ENCODE data around the gene DNAJB8.

Gene DNAJB8

GRCh38 chr3:128445357-128445756 is 21.3 kb downstream of the DNAJB8 start:
- DNase-seq (ENCODE audit: low spot score), result no peak

DNA sequence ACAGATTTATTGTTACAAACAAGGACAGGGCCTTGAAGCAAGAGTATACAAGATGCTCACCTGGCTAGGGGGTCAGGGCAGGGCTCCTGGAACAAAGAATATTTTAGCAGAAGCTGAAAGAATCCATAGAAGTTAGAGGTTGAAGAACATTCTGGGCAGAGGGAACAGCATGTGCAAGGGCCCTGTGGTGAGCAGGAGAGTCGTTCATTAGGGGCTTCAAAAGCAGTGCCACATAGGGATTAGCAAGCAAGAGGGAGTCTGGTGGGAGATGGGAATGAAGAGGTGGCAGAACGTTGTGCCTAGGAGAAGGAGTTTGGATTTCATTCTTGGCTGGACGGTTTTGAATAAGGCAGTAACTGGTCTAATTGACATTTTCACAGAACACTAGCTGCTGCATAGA is 22.9 kb downstream of the DNAJB8 start:
- no peak for DNase-seq (ENCODE audit: low spot score)

DNA sequence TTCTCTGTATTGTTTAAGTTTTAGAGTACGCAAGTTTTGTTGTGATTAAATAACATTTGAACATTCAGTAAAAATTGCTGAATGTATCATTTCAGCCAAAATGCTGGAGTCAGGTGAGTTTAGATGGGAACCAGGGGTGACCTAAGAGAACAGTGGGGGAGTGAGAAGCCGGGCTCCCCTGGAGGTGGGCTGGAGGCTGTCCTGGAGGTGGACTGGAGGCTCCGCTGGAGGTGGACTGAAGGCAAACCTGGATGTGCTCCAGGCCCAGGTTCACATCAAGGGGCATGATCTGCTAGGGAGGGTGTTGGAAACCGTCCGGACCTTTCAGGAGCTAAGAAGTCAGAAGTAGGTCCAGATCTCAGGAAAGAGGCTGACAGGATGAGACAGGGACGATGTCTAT is 23.7 kb downstream of the DNAJB8 start:
- DNase-seq (ENCODE audit: low spot score), result no peak

- DNase-seq (ENCODE audit: low spot score), result no peak
Measured at GRCh38 chr3:128442070-128442469, 24.6 kb downstream of the DNAJB8 start.

GRCh38 chr3:128439226-128439625 is 27.5 kb downstream of the DNAJB8 start:
- no peak for DNase-seq (ENCODE audit: low spot score)

DNA sequence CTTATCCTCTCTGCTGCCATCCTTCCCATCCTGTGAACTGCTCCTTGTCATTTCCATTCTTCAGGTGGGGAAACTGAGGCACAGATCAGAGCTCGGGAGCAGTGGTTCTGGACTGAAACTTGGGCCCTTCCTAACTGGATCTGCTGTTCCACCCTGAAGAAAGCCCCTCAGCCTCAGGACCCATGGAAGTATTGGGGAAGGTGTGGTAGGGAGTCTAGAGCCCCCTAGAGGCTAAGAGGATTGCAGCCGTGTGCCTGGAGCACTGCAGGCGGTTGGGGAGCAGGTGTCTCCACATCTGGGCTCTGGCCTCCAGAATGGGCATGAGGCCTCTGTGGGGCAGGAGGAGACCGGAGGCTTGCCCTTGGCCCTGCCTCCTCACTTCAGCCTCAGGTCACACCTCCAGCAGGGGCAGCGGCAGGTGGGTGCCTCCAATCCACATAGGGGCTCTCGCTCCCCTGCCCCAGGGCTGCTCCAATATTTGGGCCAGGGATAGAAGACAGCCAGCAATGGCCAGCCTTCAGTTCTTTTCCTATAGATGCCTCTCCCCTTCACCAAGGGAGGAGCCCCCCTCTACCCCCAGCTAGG is 28.1 kb downstream of the DNAJB8 start:
- no peak for DNase-seq (ENCODE audit: low spot score)

GRCh38 chr3:128436214-128436613 is 30.5 kb downstream of the DNAJB8 start:
- DNase-seq (ENCODE audit: low spot score), result no peak

DNA sequence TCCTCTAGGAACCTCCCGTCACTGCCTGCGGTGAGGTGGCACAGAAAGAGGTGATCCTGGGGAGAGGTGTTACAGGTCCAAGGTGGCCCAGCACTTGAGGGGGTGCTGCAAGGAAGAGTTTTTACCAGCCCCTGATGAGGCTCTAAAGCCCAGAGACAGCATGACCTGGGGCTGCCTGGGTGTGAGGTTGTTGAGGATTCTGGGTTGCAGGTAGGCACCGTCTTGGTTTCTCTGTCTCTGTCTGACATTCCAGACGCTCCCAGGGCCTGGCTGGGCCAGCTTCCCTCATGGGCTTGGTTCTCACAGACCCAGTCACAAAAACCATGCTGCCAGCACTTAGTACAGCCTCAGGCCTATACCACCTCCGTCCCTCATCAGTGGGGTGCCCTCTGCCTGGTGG is 31.1 kb downstream of the DNAJB8 start:
- no peak for DNase-seq (ENCODE audit: low spot score)

DNA sequence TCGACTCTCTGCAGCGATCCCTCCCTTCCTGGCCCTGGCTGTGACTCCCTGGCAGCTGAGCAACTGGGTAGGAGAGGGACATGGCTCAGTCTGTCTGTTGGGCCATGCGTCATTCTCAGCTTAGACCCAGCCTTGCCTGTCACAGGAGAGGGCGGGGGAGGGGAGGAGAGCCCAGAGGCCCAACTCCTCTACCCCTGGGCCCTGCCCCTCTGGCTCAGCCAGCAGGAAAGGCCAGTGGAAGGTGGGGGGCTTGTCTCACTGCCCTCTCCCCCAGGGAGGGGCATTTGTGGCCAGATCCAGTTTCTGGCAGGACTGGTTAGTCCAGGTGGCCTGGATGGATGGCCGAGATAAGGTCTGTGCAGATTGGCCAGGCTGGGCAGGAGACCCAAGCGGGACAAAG is 31.6 kb downstream of the DNAJB8 start:
- DNase-seq (ENCODE audit: low spot score), result no peak

- DNase-seq (ENCODE audit: low spot score), result no peak
Measured at GRCh38 chr3:128434524-128434923, 32.2 kb downstream of the DNAJB8 start.

GRCh38 chr3:128433837-128434165 is 32.9 kb downstream of the DNAJB8 start:
- no peak for DNase-seq (ENCODE audit: low spot score)

GRCh38 chr3:128432971-128433836 is 33.5 kb downstream of the DNAJB8 start:
- DNase-seq (ENCODE audit: low spot score), result no peak

DNA sequence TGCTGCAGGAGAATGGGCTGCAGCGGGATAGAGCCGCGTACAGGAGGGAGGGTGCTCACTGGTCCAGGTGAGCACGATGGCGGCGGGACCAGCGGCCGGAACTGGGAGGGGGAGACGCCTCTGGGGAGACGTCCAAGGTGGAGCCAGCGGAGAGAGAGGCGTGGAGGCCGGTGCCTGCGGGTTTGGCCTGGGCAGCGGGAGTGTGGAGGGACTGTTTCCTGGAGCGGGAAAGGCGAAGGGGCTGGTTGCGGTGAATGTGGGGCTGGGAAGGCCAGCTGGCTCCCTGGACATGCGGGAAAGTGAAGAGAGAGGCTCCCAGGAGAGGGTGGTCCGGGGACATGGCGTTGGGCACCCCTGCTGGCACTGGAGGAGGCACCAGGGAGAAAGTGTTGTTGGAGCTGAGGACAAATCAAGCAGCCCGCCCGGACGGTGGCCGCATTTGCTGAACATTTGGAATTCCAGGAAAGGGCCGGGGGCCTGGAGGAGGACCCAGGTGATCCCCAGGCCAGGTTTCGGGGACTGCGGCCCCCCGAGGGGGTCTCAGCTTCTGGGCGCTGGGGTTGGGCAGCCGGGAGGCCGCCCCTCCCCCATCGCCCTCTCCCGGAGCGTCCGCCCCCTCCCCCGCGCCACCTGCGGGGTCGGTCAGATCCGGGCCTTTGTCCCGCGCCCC is 34.3 kb downstream of the DNAJB8 start:
- no peak for DNase-seq (ENCODE audit: low spot score)

- DNase-seq (ENCODE audit: low spot score), result no peak
Measured at GRCh38 chr3:128431803-128432300, 34.8 kb downstream of the DNAJB8 start.

- DNase-seq (ENCODE audit: low spot score), result no peak
Measured at GRCh38 chr3:128430731-128431130, 36.0 kb downstream of the DNAJB8 start.

- no peak for DNase-seq (ENCODE audit: low spot score)
Measured at GRCh38 chr3:128430301-128430700, 36.4 kb downstream of the DNAJB8 start.

- DNase-seq (ENCODE audit: low spot score), result no peak
Measured at GRCh38 chr3:128429751-128430150, 36.9 kb downstream of the DNAJB8 start.

DNA sequence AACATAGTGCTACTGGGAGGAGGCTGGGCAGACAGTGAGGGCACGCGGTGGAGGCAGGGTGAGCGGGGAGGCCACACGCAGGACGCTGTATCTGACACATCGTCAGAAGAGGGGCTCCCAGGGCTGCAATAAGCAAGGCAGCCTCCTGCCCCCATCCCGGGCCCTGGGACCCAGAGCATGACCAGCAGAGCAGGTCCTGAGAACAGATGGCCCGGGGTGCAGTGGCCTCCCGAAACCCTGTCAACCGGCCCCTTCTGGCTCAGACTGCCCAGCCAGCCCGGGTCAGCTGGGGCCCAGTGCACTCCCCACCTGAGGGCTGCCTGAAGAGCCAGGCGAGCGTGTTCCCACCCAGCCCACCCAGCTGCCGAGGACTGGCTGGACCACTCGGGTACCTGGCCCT is 37.4 kb downstream of the DNAJB8 start:
- DNase-seq (ENCODE audit: low spot score), result no peak

DNA sequence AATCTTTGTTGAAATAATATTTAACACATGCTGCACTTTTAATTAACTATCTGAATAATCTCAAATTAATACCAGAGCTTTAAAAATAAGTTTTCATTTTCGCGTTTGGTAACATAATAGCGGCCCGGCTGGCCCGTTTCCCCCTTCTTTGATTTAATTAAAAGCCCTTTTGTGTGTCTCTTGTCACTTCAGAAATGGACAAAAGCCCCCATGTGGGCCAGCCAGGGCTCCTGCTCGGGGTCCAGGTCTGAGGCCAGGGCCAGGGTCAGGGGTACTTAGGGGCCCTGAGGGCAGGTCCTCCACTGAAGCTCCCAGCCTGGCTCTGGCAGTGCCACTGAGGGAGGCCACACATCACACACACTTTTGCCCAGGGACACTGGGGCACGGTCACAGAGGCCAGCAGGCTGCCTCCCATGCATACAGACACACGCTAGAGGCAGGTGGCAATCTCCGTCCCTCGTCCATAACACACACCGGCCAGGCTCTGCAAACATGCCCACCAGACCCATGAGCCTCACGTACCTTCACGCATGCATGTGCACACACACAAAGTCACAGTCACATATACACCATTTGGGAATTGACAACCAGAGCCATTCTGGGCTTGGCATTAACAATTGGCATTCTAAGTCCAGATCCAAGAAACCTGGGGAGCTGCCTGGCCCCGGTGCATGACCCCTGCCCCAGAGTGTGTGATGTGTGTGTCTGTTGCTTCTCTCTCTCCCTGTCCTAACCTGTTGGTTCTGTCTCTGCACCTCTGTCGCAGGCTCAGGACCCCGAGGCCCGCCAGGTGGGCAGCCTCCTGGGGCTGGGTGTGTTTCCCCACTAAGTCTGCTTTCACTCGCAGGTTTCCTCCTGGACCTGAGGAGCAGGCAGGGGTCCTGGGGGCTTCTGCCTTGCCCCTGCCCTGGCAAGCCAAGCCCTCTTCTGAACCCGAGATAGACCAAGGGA is 38.5 kb downstream of the DNAJB8 start:
- no peak for DNase-seq (ENCODE audit: low spot score)

DNA sequence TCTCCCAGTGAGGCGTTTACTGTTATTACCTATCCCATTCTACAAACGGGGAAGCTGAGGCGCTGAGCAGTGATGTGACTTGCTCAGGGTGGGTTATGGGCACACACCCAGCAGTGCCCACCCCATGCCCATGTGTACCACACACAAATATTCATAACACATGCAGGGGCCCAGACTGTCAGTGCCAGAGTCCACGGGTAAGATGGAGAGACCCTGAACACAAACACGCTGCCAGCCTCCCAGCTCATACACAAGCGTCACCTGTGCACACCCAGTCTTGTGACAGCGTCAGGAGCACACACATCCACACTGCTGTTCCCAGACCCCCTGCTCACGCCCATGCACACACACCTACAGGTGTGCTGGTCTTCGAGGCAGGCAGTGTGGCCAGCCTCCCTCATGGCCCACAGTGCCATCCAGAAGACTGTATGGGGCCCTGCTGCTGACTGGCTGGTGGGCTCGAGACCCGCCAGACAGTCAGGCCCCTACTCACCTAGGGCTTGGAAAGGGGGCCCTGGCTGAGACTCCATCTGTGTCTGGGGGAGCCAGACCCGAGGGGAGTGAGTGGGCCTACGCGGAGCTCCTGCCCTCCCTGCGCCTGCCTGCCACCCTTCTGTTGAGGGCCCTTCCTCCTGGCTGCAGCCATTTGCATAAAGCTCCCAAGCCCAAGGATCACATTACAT is 39.4 kb downstream of the DNAJB8 start:
- no peak for DNase-seq (ENCODE audit: low spot score)

DNA sequence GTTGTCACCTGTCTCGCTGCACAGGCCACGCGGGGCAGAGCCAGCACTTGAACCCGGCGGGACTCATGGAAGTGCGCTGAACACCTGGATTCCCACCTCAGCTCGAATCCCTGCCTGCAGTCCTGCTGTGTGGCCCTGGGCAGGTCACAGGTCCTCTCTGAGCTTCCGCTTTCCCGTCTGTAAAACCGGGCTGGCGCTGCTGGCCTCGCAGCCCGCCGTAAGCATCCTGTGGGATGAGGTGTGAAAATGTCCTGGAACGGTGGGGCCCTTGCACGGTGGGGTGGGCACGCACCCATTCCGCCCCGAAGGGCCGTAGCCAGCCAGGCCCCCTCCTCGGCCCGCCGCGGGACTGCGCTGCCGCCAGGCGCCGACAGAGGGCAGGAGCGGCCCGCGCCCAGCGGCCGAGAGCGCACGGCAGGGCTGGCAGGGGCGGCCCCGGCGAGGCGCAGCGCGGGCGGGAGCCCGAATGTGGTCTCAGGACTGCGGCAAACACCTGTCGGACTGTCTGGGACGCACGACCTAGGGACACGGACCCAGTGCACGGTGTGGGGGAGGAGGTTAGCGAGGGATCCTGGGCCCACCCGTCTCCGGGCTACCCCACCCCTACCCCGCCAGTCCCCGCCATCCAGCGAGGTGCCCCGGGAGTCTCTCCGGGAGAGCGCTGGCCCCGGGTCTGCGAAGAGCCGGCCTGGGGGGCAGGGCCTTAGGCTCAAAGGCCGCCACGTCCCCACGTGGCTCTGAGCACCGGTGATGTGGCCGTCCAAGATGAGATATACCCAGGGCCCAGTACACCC is 40.4 kb downstream of the DNAJB8 start:
- DNase-seq (ENCODE audit: low spot score), result peak; percentile 14
